Measurements from ENCODE around the gene TBCD. TPM values are rescaled to one million over a fixed set of nuclear protein-coding genes. Genes with fewer than 3 reads are reported as not detected.
A peak's percentile ranks its signal among the peaks of the same experiment; 100 is the strongest.

Gene TBCD
- total RNA-seq, 1 experiment from 2014 or later: 173 TPM

DNA sequence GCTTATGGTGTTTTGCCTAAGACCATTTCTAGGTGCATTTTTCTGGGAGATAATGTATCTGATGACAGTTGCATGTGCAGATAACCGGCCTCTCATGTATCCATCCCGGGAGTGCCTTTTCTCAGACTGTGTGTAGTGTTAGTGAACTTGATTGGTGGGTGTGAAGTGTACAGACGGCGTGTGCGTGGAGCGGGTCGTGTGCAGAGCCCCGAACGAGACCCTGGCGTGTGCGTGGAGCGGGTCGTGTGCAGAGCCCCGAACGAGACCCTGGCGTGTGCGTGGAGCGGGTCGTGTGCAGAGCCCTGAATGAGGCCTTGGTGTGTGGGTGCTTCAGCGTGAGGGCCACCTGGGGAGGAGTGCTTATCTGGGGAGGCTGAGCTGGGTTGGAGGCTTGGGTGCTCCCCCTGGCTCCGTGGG is 116.9 kb downstream of the TBCD start:
- Mint-ChIP-seq H3K4me1 (peaks cover 8% of the 10 kb centered on the region; the same call in 1 of the 2 replicates), H3K27ac (peak overlapping the region; percentile 85), H3K9me3 (no peaks in the 10 kb centered on the region), H3K27me3 (ENCODE audit: low read depth) (no peaks in the 10 kb centered on the region), H3K4me3 (no peak overlapping the region), H3K36me3 (peaks cover 11% of the 10 kb centered on the region)
- DNase-seq (ENCODE audit: low spot score): no peak
- TF ChIP-seq, protein P1, sequence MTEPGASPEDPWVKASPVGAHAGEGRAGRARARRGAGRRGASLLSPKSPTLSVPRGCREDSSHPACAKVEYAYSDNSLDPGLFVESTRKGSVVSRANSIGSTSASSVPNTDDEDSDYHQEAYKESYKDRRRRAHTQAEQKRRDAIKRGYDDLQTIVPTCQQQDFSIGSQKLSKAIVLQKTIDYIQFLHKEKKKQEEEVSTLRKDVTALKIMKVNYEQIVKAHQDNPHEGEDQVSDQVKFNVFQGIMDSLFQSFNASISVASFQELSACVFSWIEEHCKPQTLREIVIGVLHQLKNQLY (CRISPR knock-in tag; IDR thresholded peaks at IDR 0.05): no peak
- TF ChIP-seq, protein P2, sequence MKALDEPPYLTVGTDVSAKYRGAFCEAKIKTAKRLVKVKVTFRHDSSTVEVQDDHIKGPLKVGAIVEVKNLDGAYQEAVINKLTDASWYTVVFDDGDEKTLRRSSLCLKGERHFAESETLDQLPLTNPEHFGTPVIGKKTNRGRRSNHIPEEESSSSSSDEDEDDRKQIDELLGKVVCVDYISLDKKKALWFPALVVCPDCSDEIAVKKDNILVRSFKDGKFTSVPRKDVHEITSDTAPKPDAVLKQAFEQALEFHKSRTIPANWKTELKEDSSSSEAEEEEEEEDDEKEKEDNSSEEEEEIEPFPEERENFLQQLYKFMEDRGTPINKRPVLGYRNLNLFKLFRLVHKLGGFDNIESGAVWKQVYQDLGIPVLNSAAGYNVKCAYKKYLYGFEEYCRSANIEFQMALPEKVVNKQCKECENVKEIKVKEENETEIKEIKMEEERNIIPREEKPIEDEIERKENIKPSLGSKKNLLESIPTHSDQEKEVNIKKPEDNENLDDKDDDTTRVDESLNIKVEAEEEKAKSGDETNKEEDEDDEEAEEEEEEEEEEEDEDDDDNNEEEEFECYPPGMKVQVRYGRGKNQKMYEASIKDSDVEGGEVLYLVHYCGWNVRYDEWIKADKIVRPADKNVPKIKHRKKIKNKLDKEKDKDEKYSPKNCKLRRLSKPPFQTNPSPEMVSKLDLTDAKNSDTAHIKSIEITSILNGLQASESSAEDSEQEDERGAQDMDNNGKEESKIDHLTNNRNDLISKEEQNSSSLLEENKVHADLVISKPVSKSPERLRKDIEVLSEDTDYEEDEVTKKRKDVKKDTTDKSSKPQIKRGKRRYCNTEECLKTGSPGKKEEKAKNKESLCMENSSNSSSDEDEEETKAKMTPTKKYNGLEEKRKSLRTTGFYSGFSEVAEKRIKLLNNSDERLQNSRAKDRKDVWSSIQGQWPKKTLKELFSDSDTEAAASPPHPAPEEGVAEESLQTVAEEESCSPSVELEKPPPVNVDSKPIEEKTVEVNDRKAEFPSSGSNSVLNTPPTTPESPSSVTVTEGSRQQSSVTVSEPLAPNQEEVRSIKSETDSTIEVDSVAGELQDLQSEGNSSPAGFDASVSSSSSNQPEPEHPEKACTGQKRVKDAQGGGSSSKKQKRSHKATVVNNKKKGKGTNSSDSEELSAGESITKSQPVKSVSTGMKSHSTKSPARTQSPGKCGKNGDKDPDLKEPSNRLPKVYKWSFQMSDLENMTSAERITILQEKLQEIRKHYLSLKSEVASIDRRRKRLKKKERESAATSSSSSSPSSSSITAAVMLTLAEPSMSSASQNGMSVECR (CRISPR knock-in tag; IDR thresholded peaks at IDR 0.05; ENCODE audit: borderline replicate concordance): no peak
- TF ChIP-seq FOXP1 (CRISPR knock-in tag; IDR thresholded peaks at IDR 0.05; ENCODE audit: borderline replicate concordance): no peak
- TF ChIP-seq, protein P3, sequence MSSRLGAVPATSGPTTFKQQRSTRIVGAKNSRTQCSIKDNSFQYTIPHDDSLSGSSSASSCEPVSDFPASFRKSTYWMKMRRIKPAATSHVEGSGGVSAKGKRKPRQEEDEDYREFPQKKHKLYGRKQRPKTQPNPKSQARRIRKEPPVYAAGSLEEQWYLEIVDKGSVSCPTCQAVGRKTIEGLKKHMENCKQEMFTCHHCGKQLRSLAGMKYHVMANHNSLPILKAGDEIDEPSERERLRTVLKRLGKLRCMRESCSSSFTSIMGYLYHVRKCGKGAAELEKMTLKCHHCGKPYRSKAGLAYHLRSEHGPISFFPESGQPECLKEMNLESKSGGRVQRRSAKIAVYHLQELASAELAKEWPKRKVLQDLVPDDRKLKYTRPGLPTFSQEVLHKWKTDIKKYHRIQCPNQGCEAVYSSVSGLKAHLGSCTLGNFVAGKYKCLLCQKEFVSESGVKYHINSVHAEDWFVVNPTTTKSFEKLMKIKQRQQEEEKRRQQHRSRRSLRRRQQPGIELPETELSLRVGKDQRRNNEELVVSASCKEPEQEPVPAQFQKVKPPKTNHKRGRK (CRISPR knock-in tag; IDR thresholded peaks at IDR 0.05; ENCODE audit: borderline replicate concordance): no peak
- TF ChIP-seq, protein P4, sequence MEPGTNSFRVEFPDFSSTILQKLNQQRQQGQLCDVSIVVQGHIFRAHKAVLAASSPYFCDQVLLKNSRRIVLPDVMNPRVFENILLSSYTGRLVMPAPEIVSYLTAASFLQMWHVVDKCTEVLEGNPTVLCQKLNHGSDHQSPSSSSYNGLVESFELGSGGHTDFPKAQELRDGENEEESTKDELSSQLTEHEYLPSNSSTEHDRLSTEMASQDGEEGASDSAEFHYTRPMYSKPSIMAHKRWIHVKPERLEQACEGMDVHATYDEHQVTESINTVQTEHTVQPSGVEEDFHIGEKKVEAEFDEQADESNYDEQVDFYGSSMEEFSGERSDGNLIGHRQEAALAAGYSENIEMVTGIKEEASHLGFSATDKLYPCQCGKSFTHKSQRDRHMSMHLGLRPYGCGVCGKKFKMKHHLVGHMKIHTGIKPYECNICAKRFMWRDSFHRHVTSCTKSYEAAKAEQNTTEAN (CRISPR knock-in tag; IDR thresholded peaks at IDR 0.05): no peak
- TF ChIP-seq, protein P5, sequence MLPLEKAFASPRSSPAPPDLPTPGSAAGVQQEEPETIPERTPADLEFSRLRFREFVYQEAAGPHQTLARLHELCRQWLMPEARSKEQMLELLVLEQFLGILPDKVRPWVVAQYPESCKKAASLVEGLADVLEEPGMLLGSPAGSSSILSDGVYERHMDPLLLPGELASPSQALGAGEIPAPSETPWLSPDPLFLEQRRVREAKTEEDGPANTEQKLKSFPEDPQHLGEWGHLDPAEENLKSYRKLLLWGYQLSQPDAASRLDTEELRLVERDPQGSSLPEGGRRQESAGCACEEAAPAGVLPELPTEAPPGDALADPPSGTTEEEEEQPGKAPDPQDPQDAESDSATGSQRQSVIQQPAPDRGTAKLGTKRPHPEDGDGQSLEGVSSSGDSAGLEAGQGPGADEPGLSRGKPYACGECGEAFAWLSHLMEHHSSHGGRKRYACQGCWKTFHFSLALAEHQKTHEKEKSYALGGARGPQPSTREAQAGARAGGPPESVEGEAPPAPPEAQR (CRISPR knock-in tag; IDR thresholded peaks at IDR 0.05): no peak
- TF ChIP-seq, protein P6, sequence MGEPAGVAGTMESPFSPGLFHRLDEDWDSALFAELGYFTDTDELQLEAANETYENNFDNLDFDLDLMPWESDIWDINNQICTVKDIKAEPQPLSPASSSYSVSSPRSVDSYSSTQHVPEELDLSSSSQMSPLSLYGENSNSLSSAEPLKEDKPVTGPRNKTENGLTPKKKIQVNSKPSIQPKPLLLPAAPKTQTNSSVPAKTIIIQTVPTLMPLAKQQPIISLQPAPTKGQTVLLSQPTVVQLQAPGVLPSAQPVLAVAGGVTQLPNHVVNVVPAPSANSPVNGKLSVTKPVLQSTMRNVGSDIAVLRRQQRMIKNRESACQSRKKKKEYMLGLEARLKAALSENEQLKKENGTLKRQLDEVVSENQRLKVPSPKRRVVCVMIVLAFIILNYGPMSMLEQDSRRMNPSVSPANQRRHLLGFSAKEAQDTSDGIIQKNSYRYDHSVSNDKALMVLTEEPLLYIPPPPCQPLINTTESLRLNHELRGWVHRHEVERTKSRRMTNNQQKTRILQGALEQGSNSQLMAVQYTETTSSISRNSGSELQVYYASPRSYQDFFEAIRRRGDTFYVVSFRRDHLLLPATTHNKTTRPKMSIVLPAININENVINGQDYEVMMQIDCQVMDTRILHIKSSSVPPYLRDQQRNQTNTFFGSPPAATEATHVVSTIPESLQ (CRISPR knock-in tag; IDR thresholded peaks at IDR 0.05): no peak
- no peak for TF ChIP-seq NFE2L1 (CRISPR knock-in tag; IDR thresholded peaks at IDR 0.05)
- TF ChIP-seq, protein P7, sequence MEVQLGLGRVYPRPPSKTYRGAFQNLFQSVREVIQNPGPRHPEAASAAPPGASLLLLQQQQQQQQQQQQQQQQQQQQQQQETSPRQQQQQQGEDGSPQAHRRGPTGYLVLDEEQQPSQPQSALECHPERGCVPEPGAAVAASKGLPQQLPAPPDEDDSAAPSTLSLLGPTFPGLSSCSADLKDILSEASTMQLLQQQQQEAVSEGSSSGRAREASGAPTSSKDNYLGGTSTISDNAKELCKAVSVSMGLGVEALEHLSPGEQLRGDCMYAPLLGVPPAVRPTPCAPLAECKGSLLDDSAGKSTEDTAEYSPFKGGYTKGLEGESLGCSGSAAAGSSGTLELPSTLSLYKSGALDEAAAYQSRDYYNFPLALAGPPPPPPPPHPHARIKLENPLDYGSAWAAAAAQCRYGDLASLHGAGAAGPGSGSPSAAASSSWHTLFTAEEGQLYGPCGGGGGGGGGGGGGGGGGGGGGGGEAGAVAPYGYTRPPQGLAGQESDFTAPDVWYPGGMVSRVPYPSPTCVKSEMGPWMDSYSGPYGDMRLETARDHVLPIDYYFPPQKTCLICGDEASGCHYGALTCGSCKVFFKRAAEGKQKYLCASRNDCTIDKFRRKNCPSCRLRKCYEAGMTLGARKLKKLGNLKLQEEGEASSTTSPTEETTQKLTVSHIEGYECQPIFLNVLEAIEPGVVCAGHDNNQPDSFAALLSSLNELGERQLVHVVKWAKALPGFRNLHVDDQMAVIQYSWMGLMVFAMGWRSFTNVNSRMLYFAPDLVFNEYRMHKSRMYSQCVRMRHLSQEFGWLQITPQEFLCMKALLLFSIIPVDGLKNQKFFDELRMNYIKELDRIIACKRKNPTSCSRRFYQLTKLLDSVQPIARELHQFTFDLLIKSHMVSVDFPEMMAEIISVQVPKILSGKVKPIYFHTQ (CRISPR knock-in tag; IDR thresholded peaks at IDR 0.05): no peak
- TF ChIP-seq JUN (CRISPR knock-in tag; IDR thresholded peaks at IDR 0.05): no peak
- TF ChIP-seq MYBL2 (CRISPR knock-in tag; IDR thresholded peaks at IDR 0.05): no peak
- no peak for TF ChIP-seq SOX15 (CRISPR knock-in tag; IDR thresholded peaks at IDR 0.05)
- TF ChIP-seq, protein P8, sequence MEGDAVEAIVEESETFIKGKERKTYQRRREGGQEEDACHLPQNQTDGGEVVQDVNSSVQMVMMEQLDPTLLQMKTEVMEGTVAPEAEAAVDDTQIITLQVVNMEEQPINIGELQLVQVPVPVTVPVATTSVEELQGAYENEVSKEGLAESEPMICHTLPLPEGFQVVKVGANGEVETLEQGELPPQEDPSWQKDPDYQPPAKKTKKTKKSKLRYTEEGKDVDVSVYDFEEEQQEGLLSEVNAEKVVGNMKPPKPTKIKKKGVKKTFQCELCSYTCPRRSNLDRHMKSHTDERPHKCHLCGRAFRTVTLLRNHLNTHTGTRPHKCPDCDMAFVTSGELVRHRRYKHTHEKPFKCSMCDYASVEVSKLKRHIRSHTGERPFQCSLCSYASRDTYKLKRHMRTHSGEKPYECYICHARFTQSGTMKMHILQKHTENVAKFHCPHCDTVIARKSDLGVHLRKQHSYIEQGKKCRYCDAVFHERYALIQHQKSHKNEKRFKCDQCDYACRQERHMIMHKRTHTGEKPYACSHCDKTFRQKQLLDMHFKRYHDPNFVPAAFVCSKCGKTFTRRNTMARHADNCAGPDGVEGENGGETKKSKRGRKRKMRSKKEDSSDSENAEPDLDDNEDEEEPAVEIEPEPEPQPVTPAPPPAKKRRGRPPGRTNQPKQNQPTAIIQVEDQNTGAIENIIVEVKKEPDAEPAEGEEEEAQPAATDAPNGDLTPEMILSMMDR (IDR thresholded peaks at IDR 0.05): no peak
- TF ChIP-seq NFYB (CRISPR knock-in tag; conservative IDR thresholded peaks at IDR 0.05; ENCODE audit: low read depth): no peak
- TF ChIP-seq CREM (CRISPR knock-in tag; IDR thresholded peaks at IDR 0.05): no peak
- TF ChIP-seq, protein P9, sequence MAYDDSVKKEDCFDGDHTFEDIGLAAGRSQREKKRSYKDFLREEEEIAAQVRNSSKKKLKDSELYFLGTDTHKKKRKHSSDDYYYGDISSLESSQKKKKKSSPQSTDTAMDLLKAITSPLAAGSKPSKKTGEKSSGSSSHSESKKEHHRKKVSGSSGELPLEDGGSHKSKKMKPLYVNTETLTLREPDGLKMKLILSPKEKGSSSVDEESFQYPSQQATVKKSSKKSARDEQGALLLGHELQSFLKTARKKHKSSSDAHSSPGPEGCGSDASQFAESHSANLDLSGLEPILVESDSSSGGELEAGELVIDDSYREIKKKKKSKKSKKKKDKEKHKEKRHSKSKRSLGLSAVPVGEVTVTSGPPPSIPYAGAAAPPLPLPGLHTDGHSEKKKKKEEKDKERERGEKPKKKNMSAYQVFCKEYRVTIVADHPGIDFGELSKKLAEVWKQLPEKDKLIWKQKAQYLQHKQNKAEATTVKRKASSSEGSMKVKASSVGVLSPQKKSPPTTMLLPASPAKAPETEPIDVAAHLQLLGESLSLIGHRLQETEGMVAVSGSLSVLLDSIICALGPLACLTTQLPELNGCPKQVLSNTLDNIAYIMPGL (CRISPR knock-in tag; IDR thresholded peaks at IDR 0.05): no peak
- no peak for TF ChIP-seq TEAD4 (CRISPR knock-in tag; IDR thresholded peaks at IDR 0.05)
- TF ChIP-seq, protein P10, sequence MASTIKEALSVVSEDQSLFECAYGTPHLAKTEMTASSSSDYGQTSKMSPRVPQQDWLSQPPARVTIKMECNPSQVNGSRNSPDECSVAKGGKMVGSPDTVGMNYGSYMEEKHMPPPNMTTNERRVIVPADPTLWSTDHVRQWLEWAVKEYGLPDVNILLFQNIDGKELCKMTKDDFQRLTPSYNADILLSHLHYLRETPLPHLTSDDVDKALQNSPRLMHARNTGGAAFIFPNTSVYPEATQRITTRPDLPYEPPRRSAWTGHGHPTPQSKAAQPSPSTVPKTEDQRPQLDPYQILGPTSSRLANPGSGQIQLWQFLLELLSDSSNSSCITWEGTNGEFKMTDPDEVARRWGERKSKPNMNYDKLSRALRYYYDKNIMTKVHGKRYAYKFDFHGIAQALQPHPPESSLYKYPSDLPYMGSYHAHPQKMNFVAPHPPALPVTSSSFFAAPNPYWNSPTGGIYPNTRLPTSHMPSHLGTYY (CRISPR knock-in tag; IDR thresholded peaks at IDR 0.05): no peak
- ChIA-PET POLR2A (no interaction called here), CTCF (interaction anchor here (1.5 to 2.1 kb wide), 2 partner anchors 32 to 87 kb away, joined by 4 to 5 read pairs; no protein-coding TSS in a partner anchor)
- no peak for ATAC-seq
